HUES48 (cell line): ENCODE results near the gene SMAD6.

Experiments
- H3K27ac ChIP-seq: one replicate; pipeline ENCODE4 v1.7.0; 2013; ENCODE audit warnings: low read depth, low read length, inconsistent platforms
- H3K27me3 ChIP-seq: 2 replicates; pipeline ENCODE4 v1.6.1; 2013; ENCODE audit warnings: mild to moderate bottlenecking, low read length; ENCODE audit not compliant: control insufficient read depth, insufficient read depth
- H3K36me3 ChIP-seq: 2 replicates; pipeline ENCODE4 v1.6.1; 2013; ENCODE audit warnings: low read length; ENCODE audit not compliant: control insufficient read depth, insufficient read depth
- H3K4me1 ChIP-seq: 2 replicates; pipeline ENCODE4 v1.6.1; 2013; ENCODE audit warnings: mild to moderate bottlenecking, low read length; ENCODE audit not compliant: control insufficient read depth, insufficient read depth
- H3K4me3 ChIP-seq: 2 replicates; pipeline ENCODE4 v1.5.1; 2013; ENCODE audit warnings: mild to moderate bottlenecking, low read depth, low read length
- H3K9ac ChIP-seq: 2 replicates; pipeline ENCODE4 v1.6.1; 2013; ENCODE audit warnings: mild to moderate bottlenecking, low read depth, low read length, moderate library complexity
- H3K9me3 ChIP-seq: 2 replicates; pipeline ENCODE4 v1.6.1; 2013; ENCODE audit warnings: low read length; ENCODE audit not compliant: control insufficient read depth, insufficient read depth

The SMAD6 gene

GRCh38 chr15:66743703-66744536, 41.9 kb downstream of the SMAD6 start:
- Histone ChIP-seq H3K4me1 (peaks cover 46% of the 10 kb centered on the region), H3K27ac (no peak overlapping the region), H3K27me3 (no peaks in the 10 kb centered on the region), H3K4me3 (no peak overlapping the region), H3K9me3 (no peaks in the 10 kb centered on the region), H3K9ac (no peak overlapping the region), H3K36me3 (no peaks in the 10 kb centered on the region)

DNA sequence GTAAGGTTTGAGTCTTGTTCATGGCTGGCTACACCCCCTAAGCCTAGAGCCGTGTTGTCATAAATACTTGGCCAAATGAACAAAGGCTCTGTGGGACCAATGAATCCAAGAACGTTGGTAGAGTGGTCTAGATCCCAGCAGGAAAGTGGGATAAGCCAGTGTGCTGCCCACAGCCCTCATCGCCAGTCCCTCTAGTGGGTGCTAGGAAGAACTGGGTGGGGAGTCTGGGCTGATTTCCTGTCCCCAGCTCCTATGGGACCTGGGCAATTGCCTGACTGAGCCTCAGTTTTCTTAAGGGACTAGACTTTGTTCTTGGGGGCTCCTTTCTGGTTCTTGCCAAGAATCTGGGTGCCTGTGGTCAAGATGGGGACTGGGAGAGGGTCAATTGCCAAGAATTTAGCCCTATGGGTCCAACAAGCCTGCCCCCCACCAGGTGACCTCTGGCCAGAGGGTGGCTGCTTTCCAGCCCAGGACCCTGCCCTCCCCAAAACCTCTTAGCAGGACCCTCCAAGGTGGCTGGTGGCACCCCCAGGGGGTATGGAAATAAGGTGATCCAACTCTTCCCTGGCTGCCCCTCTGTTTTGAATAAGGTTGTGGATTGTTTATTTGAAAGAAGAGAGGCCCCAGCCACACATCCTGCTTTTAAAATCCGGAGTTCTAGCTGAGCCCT, 42.7 kb downstream of the SMAD6 start:
- no peak overlapping the region for H3K9ac ChIP-seq
- no peaks in the 10 kb centered on the region for H3K36me3 ChIP-seq
- H3K4me3 ChIP-seq: no peak overlapping the region
- no peaks in the 10 kb centered on the region for H3K27me3 ChIP-seq
- no peaks in the 10 kb centered on the region for H3K9me3 ChIP-seq
- H3K4me1 ChIP-seq: peaks cover 51% of the 10 kb centered on the region
- H3K27ac ChIP-seq: no peak overlapping the region

- Histone ChIP-seq H3K4me1 (peaks cover 60% of the 10 kb centered on the region), H3K27ac (no peak overlapping the region)
These were observed 43.6 kb downstream of the SMAD6 start for GRCh38 chr15:66745530-66746230.

DNA sequence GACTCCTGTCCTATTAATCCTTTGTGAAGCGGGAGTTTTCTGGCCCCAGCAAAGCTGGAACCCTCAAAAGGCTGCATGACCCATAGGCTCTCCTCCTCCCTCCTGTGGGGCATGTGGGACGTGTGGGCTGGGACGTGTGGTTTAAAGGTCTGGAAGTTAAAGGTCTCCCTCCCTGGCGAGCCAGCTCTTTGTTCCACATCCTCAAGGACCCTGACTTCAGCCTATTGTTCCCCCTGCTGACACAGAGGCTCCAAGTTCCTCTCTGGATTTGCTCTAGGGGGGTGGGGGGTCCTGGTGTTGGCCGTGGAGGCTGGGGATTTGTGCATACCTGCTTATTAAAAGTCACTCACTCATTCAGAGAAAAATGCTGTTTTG, 44.2 kb downstream of the SMAD6 start:
- no peak overlapping the region for H3K27ac ChIP-seq
- H3K4me1 ChIP-seq: peaks cover 63% of the 10 kb centered on the region

More at GRCh38 chr15:66745530-66746230, 43.6 kb downstream of the SMAD6 start:
- Histone ChIP-seq H3K4me3 (no peak overlapping the region), H3K9ac (no peak overlapping the region), H3K9me3 (no peaks in the 10 kb centered on the region), H3K27me3 (no peaks in the 10 kb centered on the region), H3K36me3 (no peaks in the 10 kb centered on the region)

DNA sequence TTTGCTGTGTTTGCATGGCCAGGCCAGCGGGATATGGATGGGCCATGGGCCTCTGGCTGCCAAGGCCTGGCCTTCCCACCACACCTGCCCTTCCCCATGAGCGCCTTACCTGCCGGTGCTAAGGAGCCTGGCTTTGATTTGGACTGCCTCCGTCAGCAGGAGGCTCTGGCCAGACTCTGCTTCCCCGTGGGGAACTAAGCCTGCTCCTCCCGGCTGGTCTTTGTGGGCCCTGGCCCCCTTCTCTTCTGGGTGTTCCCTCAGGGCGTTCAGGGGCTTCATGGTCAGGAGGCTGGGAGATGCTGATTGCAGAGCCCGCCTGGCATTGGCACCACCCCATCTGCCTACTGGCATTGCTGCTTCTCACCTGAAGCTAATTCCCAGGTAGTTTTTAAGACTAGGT, 45.2 kb downstream of the SMAD6 start:
- peaks cover 63% of the 10 kb centered on the region for H3K4me1 ChIP-seq
- H3K4me3 ChIP-seq: no peak overlapping the region
- no peaks in the 10 kb centered on the region for H3K36me3 ChIP-seq
- no peaks in the 10 kb centered on the region for H3K9me3 ChIP-seq
- H3K9ac ChIP-seq: no peak overlapping the region
- H3K27ac ChIP-seq: no peak overlapping the region
- H3K27me3 ChIP-seq: no peaks in the 10 kb centered on the region

More for the DNA sequence above, 44.2 kb downstream of the SMAD6 start:
- Histone ChIP-seq H3K9ac (no peak overlapping the region), H3K9me3 (no peaks in the 10 kb centered on the region), H3K27me3 (no peaks in the 10 kb centered on the region), H3K4me3 (no peak overlapping the region), H3K36me3 (no peaks in the 10 kb centered on the region)

DNA sequence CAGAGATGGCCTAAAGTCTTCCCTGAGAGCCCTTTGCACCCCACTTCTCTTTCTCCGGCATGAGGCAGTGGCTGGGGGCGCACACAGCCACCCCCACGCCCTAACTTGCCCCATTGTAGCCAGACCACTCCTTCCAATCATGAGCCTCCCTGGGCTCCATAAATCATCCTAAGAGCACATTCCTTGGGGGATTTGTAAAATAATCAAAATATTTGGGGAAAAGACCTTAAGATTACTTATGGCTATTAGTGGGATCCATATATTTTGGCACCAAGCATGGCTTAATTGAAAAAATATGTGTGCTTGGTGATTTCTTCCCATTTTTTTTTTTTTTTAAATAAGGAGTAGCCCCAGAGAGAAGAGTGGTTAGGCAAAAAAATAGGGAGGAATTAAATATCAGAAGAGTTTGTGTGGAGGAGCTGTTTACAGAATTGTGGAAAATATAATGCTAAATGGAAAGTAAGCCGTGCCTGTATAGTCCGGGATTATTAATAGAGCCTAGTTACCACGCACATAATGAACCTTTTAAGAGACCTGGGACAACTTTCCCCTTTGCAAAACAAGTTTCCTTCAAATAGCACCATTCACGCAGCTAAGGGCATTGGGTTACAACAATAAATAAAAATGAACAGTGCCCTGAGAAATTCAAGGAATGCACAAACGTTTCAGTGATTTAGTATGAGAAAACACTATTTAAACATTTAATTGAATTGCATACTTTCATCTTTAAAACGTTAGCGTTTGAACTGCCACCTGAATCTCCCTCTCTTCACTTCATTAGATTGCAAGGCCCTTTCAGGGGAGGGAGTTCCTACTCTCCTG, 46.1 kb downstream of the SMAD6 start:
- Histone ChIP-seq H3K27ac (peak overlapping the region; percentile 19), H3K9ac (no peak overlapping the region), H3K27me3 (no peaks in the 10 kb centered on the region), H3K4me3 (no peak overlapping the region), H3K9me3 (no peaks in the 10 kb centered on the region), H3K36me3 (no peaks in the 10 kb centered on the region), H3K4me1 (peaks cover 63% of the 10 kb centered on the region)

DNA sequence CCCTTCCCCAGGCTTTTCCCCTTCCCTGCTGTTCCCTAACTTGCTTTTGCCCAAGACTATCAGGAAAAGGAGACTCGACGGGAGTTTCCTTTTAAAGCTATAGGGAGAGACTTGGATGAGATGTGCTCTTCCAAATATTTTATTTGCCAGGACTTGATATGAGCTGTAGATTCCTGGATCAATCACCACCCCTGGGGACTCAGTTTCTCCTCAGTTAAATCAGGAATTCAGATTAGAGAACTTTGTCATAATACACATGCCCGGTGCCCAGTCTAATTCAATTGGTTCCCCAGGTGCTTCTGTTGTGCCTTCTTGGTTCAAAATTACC, 46.6 kb downstream of the SMAD6 start:
- no peak overlapping the region for H3K9ac ChIP-seq
- H3K27ac ChIP-seq: peak overlapping the region; percentile 19
- H3K36me3 ChIP-seq: no peaks in the 10 kb centered on the region
- peaks cover 63% of the 10 kb centered on the region for H3K4me1 ChIP-seq
- no peaks in the 10 kb centered on the region for H3K27me3 ChIP-seq
- no peak overlapping the region for H3K4me3 ChIP-seq
- H3K9me3 ChIP-seq: no peaks in the 10 kb centered on the region

- H3K4me3 ChIP-seq: no peak overlapping the region
- H3K36me3 ChIP-seq: no peaks in the 10 kb centered on the region
- H3K27ac ChIP-seq: peak overlapping the region; percentile 7
- no peaks in the 10 kb centered on the region for H3K27me3 ChIP-seq
- no peak overlapping the region for H3K9ac ChIP-seq
- peaks cover 53% of the 10 kb centered on the region for H3K4me1 ChIP-seq
- H3K9me3 ChIP-seq: no peaks in the 10 kb centered on the region
These were observed 48.0 kb downstream of the SMAD6 start for GRCh38 chr15:66749841-66750575.

- H3K27ac ChIP-seq: peak overlapping the region; percentile 7
- H3K4me3 ChIP-seq: no peak overlapping the region
- no peak overlapping the region for H3K9ac ChIP-seq
- no peaks in the 10 kb centered on the region for H3K36me3 ChIP-seq
- peaks cover 47% of the 10 kb centered on the region for H3K4me1 ChIP-seq
- no peaks in the 10 kb centered on the region for H3K9me3 ChIP-seq
- no peaks in the 10 kb centered on the region for H3K27me3 ChIP-seq
These were observed 48.6 kb downstream of the SMAD6 start for GRCh38 chr15:66750609-66751008.

- Histone ChIP-seq H3K27me3 (no peaks in the 10 kb centered on the region), H3K9me3 (no peaks in the 10 kb centered on the region), H3K4me3 (no peak overlapping the region), H3K9ac (no peak overlapping the region), H3K36me3 (no peaks in the 10 kb centered on the region), H3K27ac (no peak overlapping the region), H3K4me1 (peaks cover 38% of the 10 kb centered on the region)
These were observed 49.5 kb downstream of the SMAD6 start for GRCh38 chr15:66751579-66751978.
